Mesendoderm (in vitro differentiated cells): ENCODE results near the gene AKAP6.
"Not testable (repeated sequence)": the region's sequence is repeated elsewhere in the genome, so short reads cannot be mapped to it uniquely, and the experiment has no call there.

Experiments
- DNase-seq: peaks from one replicate; pipeline ENCODE4 v3.0.0; 2013
- H2AK5ac ChIP-seq: 2 replicates; pipeline ENCODE4 v1.6.1; 2013; ENCODE audit warnings: low read length, inconsistent platforms
- H2BK120ac ChIP-seq: 2 replicates; pipeline ENCODE4 v1.6.1; 2013; ENCODE audit warnings: low read depth, mild to moderate bottlenecking, low read length, moderate library complexity, mixed read lengths
- H2BK15ac ChIP-seq: replicated peaks from 2 replicates; pipeline ENCODE4 v1.6.1; 2013; ENCODE audit warnings: low read depth, mild to moderate bottlenecking, moderate library complexity
- H2BK5ac ChIP-seq: 2 replicates; pipeline ENCODE4 v1.6.1; 2013; ENCODE audit warnings: low read length, inconsistent platforms
- H3K18ac ChIP-seq: 2 replicates; pipeline ENCODE4 v1.6.1; 2013; ENCODE audit warnings: mild to moderate bottlenecking, low read length, mixed read lengths
- H3K23ac ChIP-seq: one replicate; pipeline ENCODE4 v1.6.1; 2013; ENCODE audit warnings: low read length
- H3K27ac ChIP-seq: 2 replicates; pipeline ENCODE4 v1.5.1; 2013; ENCODE audit warnings: low read depth, mild to moderate bottlenecking, inconsistent platforms, low read length, moderate library complexity
- H3K27me3 ChIP-seq: 2 replicates; pipeline ENCODE4 v1.6.1; 2013; ENCODE audit warnings: low read length, control low read depth, mild to moderate bottlenecking, inconsistent platforms; ENCODE audit not compliant: insufficient read depth, poor library complexity
- H3K36me3 ChIP-seq: 2 replicates; pipeline ENCODE4 v1.6.1; 2013; ENCODE audit warnings: low read length, inconsistent platforms; ENCODE audit not compliant: control insufficient read depth, insufficient read depth
- H3K4ac ChIP-seq: one replicate; pipeline ENCODE4 v1.6.1; 2013; ENCODE audit warnings: low read depth, mild to moderate bottlenecking, low read length, moderate library complexity
- H3K4me1 ChIP-seq: 2 replicates; pipeline ENCODE4 v1.6.1; 2013; ENCODE audit warnings: low read depth, low read length, inconsistent platforms; ENCODE audit not compliant: control insufficient read depth
- H3K4me2 ChIP-seq: 2 replicates; pipeline ENCODE4 v1.6.1; 2013; ENCODE audit warnings: low read length
- H3K4me3 ChIP-seq: 2 replicates; pipeline ENCODE4 v1.5.1; 2013; ENCODE audit warnings: mild to moderate bottlenecking, low read length
- H3K56ac ChIP-seq: one replicate; pipeline ENCODE4 v1.6.1; 2013; ENCODE audit warnings: low read length
- H3K79me1 ChIP-seq: 2 replicates; pipeline ENCODE4 v1.6.1; 2013; ENCODE audit warnings: low read length, inconsistent platforms
- H3K79me2 ChIP-seq: 2 replicates; pipeline ENCODE4 v1.6.1; 2013; ENCODE audit warnings: mild to moderate bottlenecking, low read length; ENCODE audit not compliant: control insufficient read depth, insufficient read depth
- H3K9ac ChIP-seq: 2 replicates; pipeline ENCODE4 v1.6.1; 2013; ENCODE audit warnings: low read length, inconsistent platforms
- H4K5ac ChIP-seq: one replicate; pipeline ENCODE4 v1.6.1; 2013; ENCODE audit warnings: low read length
- H4K8ac ChIP-seq: one replicate; pipeline ENCODE4 v1.6.1; 2013; ENCODE audit warnings: low read depth, mild to moderate bottlenecking, control low read depth, low read length, moderate library complexity
- WGBS: extraction: QIAGEN DNeasy Blood & Tissue Kit; methylation state at CpG from one replicate; pipeline ENCODE4 v1.1.7; 2013; ENCODE audit warnings: low lambda C conversion rate, missing lambda C conversion rate; ENCODE audit not compliant: insufficient coverage; ENCODE audit errors: extremely low coverage; 5-methylcytosine and 5-hydroxymethylcytosine counted together

Gene AKAP6

DNA sequence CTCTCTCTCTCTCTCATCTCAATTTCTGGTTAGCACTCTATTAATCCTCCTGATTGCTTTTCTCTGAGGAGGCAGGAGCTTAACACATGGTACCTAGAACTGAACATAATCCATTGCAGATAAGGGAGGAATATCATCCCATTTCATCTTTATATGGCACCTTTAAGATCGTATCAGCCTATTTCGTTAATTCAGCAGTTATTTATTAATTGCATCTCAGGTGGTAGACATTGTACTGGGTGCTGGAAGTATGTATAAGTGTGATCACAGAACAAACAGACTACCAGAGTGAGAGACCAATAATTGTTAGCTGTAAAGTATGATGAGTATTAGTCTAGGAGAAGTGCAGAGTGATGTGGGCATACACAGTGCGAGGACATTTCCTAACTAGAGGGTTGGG is 39.0 kb downstream of the AKAP6 start:
- Histone ChIP-seq H3K23ac (no peak overlapping the region), H4K5ac (no peak overlapping the region), H3K9ac (no peak overlapping the region), H3K27me3 (no peaks in the 10 kb centered on the region), H2BK15ac (no peak overlapping the region), H2BK5ac (no peak overlapping the region), H3K18ac (no peak overlapping the region), H3K56ac (no peak overlapping the region), H3K4ac (no peak overlapping the region), H3K36me3 (no peaks in the 10 kb centered on the region), H3K79me1 (no peaks in the 10 kb centered on the region), H3K4me1 (no peaks in the 10 kb centered on the region), H3K79me2 (no peaks in the 10 kb centered on the region), H2BK120ac (no peak overlapping the region), H3K4me3 (no peak overlapping the region), H3K4me2 (no peak overlapping the region), H3K27ac (no peak overlapping the region), H2AK5ac (no peak overlapping the region), H4K8ac (no peak overlapping the region)
- no peak for DNase-seq
- no CpG with 5 or more reads among the region's 3 CpGs for WGBS

DNA sequence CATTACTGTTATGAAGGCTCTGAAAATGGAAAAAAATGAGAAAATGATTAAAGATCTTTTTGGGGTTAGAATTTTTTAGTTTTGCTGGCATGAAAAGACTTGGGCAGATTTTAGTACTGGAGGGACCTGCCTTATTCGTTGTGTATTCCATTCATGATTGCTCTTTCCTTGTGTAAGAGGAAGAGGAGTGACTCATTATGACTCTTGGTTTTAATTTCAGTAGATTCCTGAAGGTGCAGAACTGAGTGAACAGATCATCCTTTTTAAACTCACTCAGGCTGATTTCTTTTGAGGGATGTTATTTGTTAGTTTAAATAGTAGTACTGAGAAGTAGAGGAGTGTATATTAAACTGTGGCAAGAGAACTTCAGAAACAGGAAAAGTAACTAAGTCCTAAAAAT is 41.6 kb downstream of the AKAP6 start:
- no peak for DNase-seq
- no CpG with 5 or more reads among the region's 1 CpG for WGBS

DNA sequence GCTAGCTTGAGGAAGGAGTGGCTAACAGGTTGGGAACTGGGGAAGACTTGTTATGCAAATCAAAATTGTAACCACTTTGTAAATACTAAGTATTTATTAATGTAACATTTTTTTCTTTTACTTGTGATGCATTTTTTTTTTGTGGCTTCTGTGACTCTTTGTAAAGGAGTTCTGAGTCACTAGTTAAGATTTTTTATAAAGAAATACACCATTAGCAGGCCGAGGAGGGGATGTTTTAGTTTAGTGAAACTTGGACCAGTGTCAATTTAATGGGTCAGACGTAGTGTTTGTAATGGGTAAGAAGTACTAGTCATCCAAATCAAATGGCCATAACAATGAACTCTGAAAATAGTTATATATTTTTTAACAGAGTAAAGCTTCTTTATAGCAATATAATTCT is 43.1 kb downstream of the AKAP6 start:
- Histone ChIP-seq H3K56ac (no peak overlapping the region), H3K27me3 (no peaks in the 10 kb centered on the region), H3K4ac (no peak overlapping the region), H4K5ac (no peak overlapping the region), H3K36me3 (no peaks in the 10 kb centered on the region), H3K23ac (no peak overlapping the region), H2AK5ac (no peak overlapping the region), H4K8ac (no peak overlapping the region), H3K18ac (no peak overlapping the region), H2BK15ac (no peak overlapping the region), H3K79me1 (no peaks in the 10 kb centered on the region), H2BK5ac (no peak overlapping the region), H3K27ac (no peak overlapping the region), H3K4me3 (no peak overlapping the region), H2BK120ac (no peak overlapping the region), H3K9ac (no peak overlapping the region), H3K4me1 (no peaks in the 10 kb centered on the region), H3K4me2 (no peak overlapping the region), H3K79me2 (no peaks in the 10 kb centered on the region)
- no peak for DNase-seq
- WGBS = no CpG with 5 or more reads among the region's 2 CpGs

More for the DNA sequence above, 41.6 kb downstream of the AKAP6 start:
- no peaks in the 10 kb centered on the region for H3K27me3 ChIP-seq
- no peak overlapping the region for H3K4me3 ChIP-seq
- no peak overlapping the region for H2BK120ac ChIP-seq
- H3K79me1 ChIP-seq = no peaks in the 10 kb centered on the region
- H2BK15ac ChIP-seq = no peak overlapping the region
- no peak overlapping the region for H3K27ac ChIP-seq
- no peak overlapping the region for H3K4ac ChIP-seq
- H3K4me1 ChIP-seq = no peaks in the 10 kb centered on the region
- no peak overlapping the region for H4K8ac ChIP-seq
- H3K36me3 ChIP-seq = no peaks in the 10 kb centered on the region
- no peaks in the 10 kb centered on the region for H3K79me2 ChIP-seq
- H2BK5ac ChIP-seq = no peak overlapping the region
- no peak overlapping the region for H3K56ac ChIP-seq
- H3K23ac ChIP-seq = no peak overlapping the region
- no peak overlapping the region for H3K18ac ChIP-seq
- H2AK5ac ChIP-seq = no peak overlapping the region
- no peak overlapping the region for H4K5ac ChIP-seq
- H3K9ac ChIP-seq = no peak overlapping the region
- H3K4me2 ChIP-seq = no peak overlapping the region

DNA sequence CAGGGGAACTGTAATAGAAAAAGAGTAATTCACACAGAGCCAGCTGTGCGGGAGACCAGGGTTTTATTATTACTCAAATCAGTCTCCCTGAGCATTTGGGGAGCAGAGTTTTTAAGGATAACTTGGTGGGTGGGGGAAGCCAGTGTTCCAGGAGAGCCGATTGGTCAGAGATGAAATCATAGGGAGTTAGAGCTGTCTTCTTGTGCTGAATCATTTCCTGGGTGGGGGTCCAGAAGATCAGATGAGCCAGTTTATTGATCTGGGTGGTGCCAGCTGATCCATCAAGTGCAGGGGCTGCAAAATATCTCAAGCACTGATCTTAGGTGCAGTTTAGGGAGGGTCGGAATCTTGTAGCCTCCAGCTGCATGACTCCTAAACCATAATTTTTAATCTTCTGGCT is 44.1 kb downstream of the AKAP6 start:
- not testable (repeated sequence) for H3K4me2 ChIP-seq, H3K56ac ChIP-seq, H3K79me2 ChIP-seq, H3K27me3 ChIP-seq, H2AK5ac ChIP-seq, H3K9ac ChIP-seq, H3K18ac ChIP-seq, H2BK15ac ChIP-seq, H2BK5ac ChIP-seq, H3K36me3 ChIP-seq, H3K27ac ChIP-seq, H4K5ac ChIP-seq, H3K4me1 ChIP-seq, H3K79me1 ChIP-seq, H3K23ac ChIP-seq, H3K4me3 ChIP-seq, DNase-seq, H4K8ac ChIP-seq, H3K4ac ChIP-seq, H2BK120ac ChIP-seq
- WGBS = no CpG with 5 or more reads among the region's 3 CpGs

DNA sequence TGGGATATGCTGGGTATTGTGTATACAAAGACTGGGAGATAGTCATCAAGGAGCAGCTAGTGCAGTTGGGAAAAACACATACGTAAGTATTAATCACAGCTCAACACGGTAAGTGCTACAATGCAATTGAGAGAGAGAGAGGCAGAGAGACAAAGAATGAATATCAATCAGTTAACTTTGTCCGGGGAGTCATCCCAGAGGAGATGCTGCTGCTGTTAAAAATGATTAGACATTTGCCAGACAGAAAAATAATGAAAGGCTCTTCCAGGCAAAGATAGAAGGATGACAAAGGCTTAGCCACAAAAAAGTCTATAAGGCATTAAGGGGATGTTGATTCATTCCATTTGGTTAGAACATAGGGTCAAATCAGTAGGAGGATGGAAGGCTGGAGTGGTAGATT is 45.1 kb downstream of the AKAP6 start:
- Histone ChIP-seq H3K56ac (no peak overlapping the region), H3K79me1 (no peaks in the 10 kb centered on the region), H3K4me3 (no peak overlapping the region), H3K27me3 (no peaks in the 10 kb centered on the region), H3K23ac (no peak overlapping the region), H2BK15ac (no peak overlapping the region), H3K4me2 (no peak overlapping the region), H3K36me3 (no peaks in the 10 kb centered on the region), H4K8ac (no peak overlapping the region), H2BK5ac (no peak overlapping the region), H3K79me2 (no peaks in the 10 kb centered on the region), H3K4me1 (no peaks in the 10 kb centered on the region), H3K9ac (no peak overlapping the region), H3K4ac (no peak overlapping the region), H2AK5ac (no peak overlapping the region), H2BK120ac (no peak overlapping the region), H3K18ac (no peak overlapping the region), H4K5ac (no peak overlapping the region), H3K27ac (no peak overlapping the region)
- DNase-seq = no peak
- no CpG with 5 or more reads among the region's 3 CpGs for WGBS

DNA sequence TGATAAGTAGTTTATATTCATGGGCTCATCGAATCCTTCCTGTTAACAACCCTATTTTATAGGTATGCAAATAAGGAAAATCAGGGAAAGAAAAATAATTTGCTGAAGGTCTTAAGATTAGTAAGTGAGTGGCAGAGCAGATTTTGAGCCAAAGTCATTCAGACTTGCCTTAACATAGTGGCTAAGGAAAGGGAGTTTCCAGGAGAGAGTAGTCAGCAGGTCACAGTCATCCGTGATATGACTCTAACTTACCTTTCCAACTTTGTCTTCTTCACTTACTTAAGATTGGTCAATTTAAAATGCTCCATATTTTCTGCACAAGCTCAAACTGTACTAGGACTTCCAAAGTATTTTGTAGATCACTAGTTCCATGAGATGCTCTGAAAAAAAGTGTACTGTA is 46.6 kb downstream of the AKAP6 start:
- Histone ChIP-seq H3K4me2 (no peak overlapping the region), H3K36me3 (no peaks in the 10 kb centered on the region), H3K79me1 (no peaks in the 10 kb centered on the region), H2AK5ac (no peak overlapping the region), H3K9ac (no peak overlapping the region), H4K8ac (no peak overlapping the region), H3K79me2 (no peaks in the 10 kb centered on the region), H4K5ac (no peak overlapping the region), H3K4me1 (no peaks in the 10 kb centered on the region), H3K56ac (no peak overlapping the region), H3K23ac (no peak overlapping the region), H2BK5ac (no peak overlapping the region), H2BK15ac (no peak overlapping the region), H3K27ac (no peak overlapping the region), H3K4ac (no peak overlapping the region), H3K4me3 (no peak overlapping the region), H2BK120ac (no peak overlapping the region), H3K27me3 (no peaks in the 10 kb centered on the region), H3K18ac (no peak overlapping the region)
- no CpG with 5 or more reads among the region's 2 CpGs for WGBS
- DNase-seq = no peak
